Stimulated activated memory B cell treated with anti-CD40 and anti-IgM and Interleukin-4, amounts not matched to agents 10 μg/mL and 1 μg/mL and 100 μg/mL, for 72 hours (primary cell): ENCODE results near the gene SH3BP4.

Source experiments
- ATAC-seq: fragments of 150-1000 bp; cut with Tn5 transposase; 2 replicates; pipeline ENCODE4 v1.10.0; 2021
- H3K27ac Mint-ChIP-seq: one replicate; pipeline ENCODE4 v1.8.0; 2022; ENCODE audit warnings: mild to moderate bottlenecking, mixed read lengths
- H3K27me3 Mint-ChIP-seq: one replicate; pipeline ENCODE4 v1.8.0; 2022; ENCODE audit warnings: mixed read lengths
- H3K36me3 Mint-ChIP-seq: one replicate; pipeline ENCODE4 v1.8.0; 2022; ENCODE audit warnings: mixed read lengths
- H3K4me1 Mint-ChIP-seq: one replicate; pipeline ENCODE4 v1.8.0; 2022; ENCODE audit warnings: mixed read lengths
- H3K4me3 Mint-ChIP-seq: one replicate; pipeline ENCODE4 v1.8.0; 2022; ENCODE audit warnings: mild to moderate bottlenecking, moderate library complexity, mixed read lengths
- H3K9me3 Mint-ChIP-seq: one replicate; pipeline ENCODE4 v1.8.0; 2022; ENCODE audit warnings: mixed read lengths

SH3BP4 gene

GRCh38 chr2:234951664-234952269 is at the start of gene SH3BP4:
SH3BP4 (plus strand) TSS chr2:234952017; CDS start chr2:235035003, 82,986 bp downstream.
- peak within 1 kb of the TSS; percentile 75 for H3K4me3 Mint-ChIP-seq
- H3K4me1 Mint-ChIP-seq: peaks cover 28% of the 10 kb centered on the region
- H3K27me3 Mint-ChIP-seq: peaks cover 76% of the 10 kb centered on the region
- no peak within 1 kb of the TSS for H3K27ac Mint-ChIP-seq
- ATAC-seq: peak; percentile 86
- no peaks in the 10 kb centered on the region for H3K9me3 Mint-ChIP-seq
- H3K36me3 Mint-ChIP-seq: no peaks in the 10 kb centered on the region

- Mint-ChIP-seq H3K9me3 (no peaks in the 10 kb centered on the region), H3K4me1 (no peaks in the 10 kb centered on the region), H3K4me3 (no peak overlapping the region), H3K27ac (no peak overlapping the region), H3K27me3 (peaks cover 9% of the 10 kb centered on the region), H3K36me3 (no peaks in the 10 kb centered on the region)
- no peak for ATAC-seq
Measured at GRCh38 chr2:234904785-234905184, 47.0 kb upstream of the SH3BP4 start.

GRCh38 chr2:234905547-234906265 is 46.1 kb upstream of the SH3BP4 start:
- ATAC-seq: no peak
- Mint-ChIP-seq H3K9me3 (no peaks in the 10 kb centered on the region), H3K27me3 (peaks cover 9% of the 10 kb centered on the region), H3K4me1 (no peaks in the 10 kb centered on the region), H3K4me3 (no peak overlapping the region), H3K36me3 (no peaks in the 10 kb centered on the region), H3K27ac (no peak overlapping the region)

- H3K36me3 Mint-ChIP-seq: no peaks in the 10 kb centered on the region
- H3K27me3 Mint-ChIP-seq: peaks cover 4% of the 10 kb centered on the region
- ATAC-seq: no peak
- H3K4me1 Mint-ChIP-seq: no peaks in the 10 kb centered on the region
- H3K27ac Mint-ChIP-seq: no peak overlapping the region
- no peaks in the 10 kb centered on the region for H3K9me3 Mint-ChIP-seq
- no peak overlapping the region for H3K4me3 Mint-ChIP-seq
Measured at GRCh38 chr2:234910186-234910679, 41.6 kb upstream of the SH3BP4 start.

GRCh38 chr2:234911271-234911670 is 40.5 kb upstream of the SH3BP4 start:
- Mint-ChIP-seq H3K27me3 (no peaks in the 10 kb centered on the region), H3K27ac (no peak overlapping the region), H3K36me3 (no peaks in the 10 kb centered on the region), H3K4me3 (no peak overlapping the region), H3K4me1 (no peaks in the 10 kb centered on the region), H3K9me3 (no peaks in the 10 kb centered on the region)
- ATAC-seq: no peak

- Mint-ChIP-seq H3K27ac (no peak overlapping the region), H3K4me3 (no peak overlapping the region), H3K4me1 (no peaks in the 10 kb centered on the region), H3K27me3 (no peaks in the 10 kb centered on the region), H3K36me3 (no peaks in the 10 kb centered on the region), H3K9me3 (no peaks in the 10 kb centered on the region)
- no peak for ATAC-seq
Measured at GRCh38 chr2:234912437-234912836, 39.4 kb upstream of the SH3BP4 start.

- Mint-ChIP-seq H3K27me3 (no peaks in the 10 kb centered on the region), H3K36me3 (no peaks in the 10 kb centered on the region), H3K27ac (no peak overlapping the region), H3K4me1 (no peaks in the 10 kb centered on the region), H3K9me3 (no peaks in the 10 kb centered on the region), H3K4me3 (no peak overlapping the region)
- no peak for ATAC-seq
Measured at GRCh38 chr2:234913208-234913626, 38.6 kb upstream of the SH3BP4 start.

- no peak for ATAC-seq
- Mint-ChIP-seq H3K9me3 (no peaks in the 10 kb centered on the region), H3K4me3 (no peak overlapping the region), H3K27ac (no peak overlapping the region), H3K36me3 (no peaks in the 10 kb centered on the region), H3K4me1 (no peaks in the 10 kb centered on the region), H3K27me3 (no peaks in the 10 kb centered on the region)
Measured at GRCh38 chr2:234914371-234915154, 37.3 kb upstream of the SH3BP4 start.

- no peaks in the 10 kb centered on the region for H3K27me3 Mint-ChIP-seq
- H3K4me3 Mint-ChIP-seq: no peak overlapping the region
- H3K27ac Mint-ChIP-seq: no peak overlapping the region
- peaks cover 4% of the 10 kb centered on the region for H3K9me3 Mint-ChIP-seq
- no peak for ATAC-seq
- no peaks in the 10 kb centered on the region for H3K4me1 Mint-ChIP-seq
- no peaks in the 10 kb centered on the region for H3K36me3 Mint-ChIP-seq
Measured at GRCh38 chr2:234916674-234917073, 35.1 kb upstream of the SH3BP4 start.

- no peaks in the 10 kb centered on the region for H3K4me1 Mint-ChIP-seq
- H3K27me3 Mint-ChIP-seq: no peaks in the 10 kb centered on the region
- H3K36me3 Mint-ChIP-seq: no peaks in the 10 kb centered on the region
- ATAC-seq: no peak
- H3K4me3 Mint-ChIP-seq: no peak overlapping the region
- peaks cover 4% of the 10 kb centered on the region for H3K9me3 Mint-ChIP-seq
- H3K27ac Mint-ChIP-seq: no peak overlapping the region
Measured at GRCh38 chr2:234917211-234917975, 34.4 kb upstream of the SH3BP4 start.

- H3K9me3 Mint-ChIP-seq: peaks cover 8% of the 10 kb centered on the region
- H3K4me3 Mint-ChIP-seq: no peak overlapping the region
- H3K4me1 Mint-ChIP-seq: no peaks in the 10 kb centered on the region
- no peaks in the 10 kb centered on the region for H3K36me3 Mint-ChIP-seq
- H3K27ac Mint-ChIP-seq: no peak overlapping the region
- ATAC-seq: no peak
- peaks cover 9% of the 10 kb centered on the region for H3K27me3 Mint-ChIP-seq
Measured at GRCh38 chr2:234919711-234920110, 32.1 kb upstream of the SH3BP4 start.

GRCh38 chr2:234920836-234921235 is 31.0 kb upstream of the SH3BP4 start:
- Mint-ChIP-seq H3K4me3 (no peak overlapping the region), H3K36me3 (no peaks in the 10 kb centered on the region), H3K4me1 (no peaks in the 10 kb centered on the region), H3K9me3 (peaks cover 12% of the 10 kb centered on the region), H3K27me3 (peaks cover 20% of the 10 kb centered on the region), H3K27ac (no peak overlapping the region)
- no peak for ATAC-seq

- H3K4me3 Mint-ChIP-seq: no peak overlapping the region
- H3K36me3 Mint-ChIP-seq: no peaks in the 10 kb centered on the region
- ATAC-seq: no peak
- H3K27me3 Mint-ChIP-seq: peaks cover 33% of the 10 kb centered on the region
- peaks cover 8% of the 10 kb centered on the region for H3K9me3 Mint-ChIP-seq
- no peaks in the 10 kb centered on the region for H3K4me1 Mint-ChIP-seq
- H3K27ac Mint-ChIP-seq: no peak overlapping the region
Measured at GRCh38 chr2:234929002-234929401, 22.8 kb upstream of the SH3BP4 start.

GRCh38 chr2:234930397-234930796 is 21.4 kb upstream of the SH3BP4 start:
- no peak for ATAC-seq
- no peak overlapping the region for H3K27ac Mint-ChIP-seq
- no peaks in the 10 kb centered on the region for H3K9me3 Mint-ChIP-seq
- no peaks in the 10 kb centered on the region for H3K36me3 Mint-ChIP-seq
- peaks cover 19% of the 10 kb centered on the region for H3K27me3 Mint-ChIP-seq
- no peaks in the 10 kb centered on the region for H3K4me1 Mint-ChIP-seq
- no peak overlapping the region for H3K4me3 Mint-ChIP-seq

GRCh38 chr2:234931371-234931770 is 20.4 kb upstream of the SH3BP4 start:
- ATAC-seq: no peak
- H3K9me3 Mint-ChIP-seq: no peaks in the 10 kb centered on the region

More at GRCh38 chr2:234931371-234931770, 20.4 kb upstream of the SH3BP4 start:
- peaks cover 16% of the 10 kb centered on the region for H3K27me3 Mint-ChIP-seq
- no peaks in the 10 kb centered on the region for H3K36me3 Mint-ChIP-seq
- no peak overlapping the region for H3K4me3 Mint-ChIP-seq
- H3K27ac Mint-ChIP-seq: no peak overlapping the region
- H3K4me1 Mint-ChIP-seq: no peaks in the 10 kb centered on the region
